Measurements from ENCODE around the gene LGR4.

GRCh38 chr11:27431808-27432207, 40.8 kb downstream of the LGR4 start:
- TF ChIP-seq CTCF (IDR thresholded peaks at IDR 0.05): no peak
- no peak for TF ChIP-seq POLR2A (IDR thresholded peaks at IDR 0.05)

Measured in heart left ventricle (tissue), 13 donors.